HFFc6 (cell line): ENCODE results near the gene MAD1L1. TPM values are rescaled to one million over a fixed set of nuclear protein-coding genes. Genes with fewer than 3 reads are reported as not detected.

Source experiments
- DNase-seq: peaks from one replicate; pipeline ENCODE4 v3.0.0-alpha.2; 2018
- H3K27ac Mint-ChIP-seq: 2 replicates; pipeline ENCODE4 v1.8.0; 2020; ENCODE audit warnings: mild to moderate bottlenecking, mixed read lengths
- H3K27me3 Mint-ChIP-seq: 2 replicates; pipeline ENCODE4 v1.8.0; 2021; ENCODE audit warnings: mild to moderate bottlenecking, moderate library complexity, mixed read lengths; ENCODE audit not compliant: insufficient read depth
- H3K36me3 Mint-ChIP-seq: 2 replicates; pipeline ENCODE4 v1.8.0; 2021; ENCODE audit warnings: low read depth, mixed read lengths
- H3K4me1 Mint-ChIP-seq: 2 replicates; pipeline ENCODE4 v1.8.0; 2020; ENCODE audit warnings: low read depth, mixed read lengths
- H3K4me3 Mint-ChIP-seq: 2 replicates; pipeline ENCODE4 v1.8.0; 2020; ENCODE audit warnings: mild to moderate bottlenecking, moderate library complexity, mixed read lengths
- H3K9me3 Mint-ChIP-seq: 2 replicates; pipeline ENCODE4 v1.8.0; 2020; ENCODE audit warnings: mild to moderate bottlenecking, mixed read lengths
- total RNA-seq, 6 experiments: library from RNA; stranded (reverse); fragmentation: NEBNext Ultra II Directional; extraction: Animal tissue kit (Norgen Biotek cat#: 25700); gene quantifications; 2 replicates in 1 of 6; 3 replicates in 5 of 6; pipeline ENCODE4 v1.2.3, GENCODE V29; 2021
- TF ChIP-seq, protein P1 (sequence below): fragments of 200-600 bp; sonication (generic); IDR thresholded peaks from 2 replicates; pipeline ENCODE4 v1.5.0; 2021; ENCODE audit warnings: antibody characterized with exemption, mild to moderate bottlenecking

The MAD1L1 gene
- total RNA-seq, 6 experiments from 2014 or later, result 34.6 to 44.8 (median 40.2) TPM

- Mint-ChIP-seq H3K36me3 (no peaks in the 10 kb centered on the region), H3K27ac (no peak overlapping the region), H3K27me3 (no peaks in the 10 kb centered on the region; the same call in 1 of the 2 replicates), H3K9me3 (no peaks in the 10 kb centered on the region), H3K4me3 (no peak overlapping the region), H3K4me1 (no peaks in the 10 kb centered on the region)
- TF ChIP-seq, protein P1, sequence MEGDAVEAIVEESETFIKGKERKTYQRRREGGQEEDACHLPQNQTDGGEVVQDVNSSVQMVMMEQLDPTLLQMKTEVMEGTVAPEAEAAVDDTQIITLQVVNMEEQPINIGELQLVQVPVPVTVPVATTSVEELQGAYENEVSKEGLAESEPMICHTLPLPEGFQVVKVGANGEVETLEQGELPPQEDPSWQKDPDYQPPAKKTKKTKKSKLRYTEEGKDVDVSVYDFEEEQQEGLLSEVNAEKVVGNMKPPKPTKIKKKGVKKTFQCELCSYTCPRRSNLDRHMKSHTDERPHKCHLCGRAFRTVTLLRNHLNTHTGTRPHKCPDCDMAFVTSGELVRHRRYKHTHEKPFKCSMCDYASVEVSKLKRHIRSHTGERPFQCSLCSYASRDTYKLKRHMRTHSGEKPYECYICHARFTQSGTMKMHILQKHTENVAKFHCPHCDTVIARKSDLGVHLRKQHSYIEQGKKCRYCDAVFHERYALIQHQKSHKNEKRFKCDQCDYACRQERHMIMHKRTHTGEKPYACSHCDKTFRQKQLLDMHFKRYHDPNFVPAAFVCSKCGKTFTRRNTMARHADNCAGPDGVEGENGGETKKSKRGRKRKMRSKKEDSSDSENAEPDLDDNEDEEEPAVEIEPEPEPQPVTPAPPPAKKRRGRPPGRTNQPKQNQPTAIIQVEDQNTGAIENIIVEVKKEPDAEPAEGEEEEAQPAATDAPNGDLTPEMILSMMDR, result no peak
- DNase-seq, result no peak
These were observed 227.0 kb downstream of the MAD1L1 start for GRCh38 chr7:2005786-2006185.

DNA sequence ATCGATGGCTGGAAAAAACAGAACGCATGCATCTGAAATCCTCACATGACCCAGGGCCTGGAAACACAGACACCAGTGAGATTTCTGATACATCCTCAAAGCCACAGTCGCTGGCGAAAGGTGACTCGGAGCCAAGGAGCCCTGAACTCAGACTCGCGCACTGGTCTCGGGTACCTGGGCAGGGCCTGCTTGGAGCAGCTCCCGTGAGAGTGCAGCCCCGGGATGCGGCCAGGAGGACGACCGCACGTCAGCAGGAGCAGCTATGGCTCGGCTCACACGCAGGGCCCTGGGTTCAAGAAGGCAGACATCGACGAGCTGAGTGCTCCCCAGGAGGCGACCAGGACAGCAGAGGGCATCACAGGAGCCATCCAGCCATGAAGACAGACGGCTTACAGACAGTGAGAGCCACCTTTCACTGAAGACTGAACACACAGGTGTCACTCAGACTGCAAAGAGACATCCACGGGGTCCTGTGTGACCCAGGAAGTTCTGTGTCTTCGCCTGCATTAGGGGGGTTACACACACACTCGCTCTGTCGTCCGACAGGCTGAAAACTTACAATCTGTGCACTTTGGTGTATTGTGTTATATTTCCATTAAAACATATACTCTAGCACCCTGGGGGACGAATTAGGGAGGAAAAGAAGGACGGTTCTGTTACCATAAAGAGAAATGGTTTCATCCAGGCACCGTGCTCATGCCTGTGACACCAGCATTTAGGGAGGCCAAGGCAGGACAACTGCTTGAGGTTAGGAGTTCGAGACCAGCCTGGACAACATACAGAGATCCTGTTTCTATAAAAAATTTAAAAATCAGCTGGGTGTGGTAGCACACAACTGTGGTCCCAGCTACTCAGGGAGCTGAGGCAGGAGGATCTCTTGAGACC lies 227.7 kb downstream of the MAD1L1 start:
- H3K4me3 Mint-ChIP-seq, result no peak overlapping the region
- H3K27ac Mint-ChIP-seq, result no peak overlapping the region
- DNase-seq, result no peak
- TF ChIP-seq, protein P1, result no peak
- H3K4me1 Mint-ChIP-seq, result no peaks in the 10 kb centered on the region
- H3K9me3 Mint-ChIP-seq, result no peaks in the 10 kb centered on the region
- no peaks in the 10 kb centered on the region; the same call in 1 of the 2 replicates for H3K27me3 Mint-ChIP-seq
- H3K36me3 Mint-ChIP-seq, result no peaks in the 10 kb centered on the region

DNA sequence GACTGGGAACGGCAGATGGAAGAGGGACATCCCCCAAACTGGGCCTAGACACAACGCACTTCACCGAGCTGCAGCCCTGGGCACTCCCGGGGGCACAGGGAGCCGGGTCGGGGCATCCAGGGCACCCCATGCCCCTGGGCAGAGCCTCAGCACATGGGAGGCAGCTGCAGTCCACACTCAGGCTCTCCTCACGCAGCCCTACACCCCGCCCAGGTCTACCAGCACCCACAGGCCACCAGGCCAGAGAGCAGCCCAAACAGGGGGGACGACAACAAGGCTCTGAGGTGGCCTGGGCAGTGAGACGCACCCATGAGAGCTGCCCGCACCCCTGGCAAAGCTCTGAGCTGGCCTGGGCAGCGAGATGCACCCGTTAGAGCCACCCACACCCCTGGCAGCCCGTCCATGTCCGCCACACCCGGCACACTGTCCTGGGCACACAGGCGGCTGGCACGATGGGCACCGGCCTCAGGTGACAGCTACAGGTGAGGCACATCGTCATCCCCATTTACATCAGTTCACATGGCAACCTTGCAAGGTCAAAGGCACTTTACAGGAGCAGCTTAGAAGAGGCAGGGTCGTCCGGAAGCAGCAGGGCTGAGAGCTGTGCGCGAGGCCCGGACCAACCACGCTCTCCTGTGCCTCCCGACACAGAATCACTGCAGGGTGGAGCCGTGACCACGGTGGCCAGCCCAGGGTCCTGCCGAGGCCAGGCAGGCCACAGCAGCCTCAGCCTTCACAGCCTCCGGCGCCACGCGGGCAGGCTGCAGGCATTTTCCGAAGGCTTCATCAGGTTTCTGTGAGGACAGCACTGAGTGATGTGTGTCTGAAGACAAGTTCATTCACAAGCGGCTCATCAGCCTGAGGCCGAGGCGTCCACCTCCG lies 228.6 kb downstream of the MAD1L1 start:
- no peaks in the 10 kb centered on the region for H3K4me1 Mint-ChIP-seq
- no peak overlapping the region for H3K4me3 Mint-ChIP-seq
- no peak overlapping the region for H3K27ac Mint-ChIP-seq
- H3K27me3 Mint-ChIP-seq, result no peaks in the 10 kb centered on the region; the same call in 1 of the 2 replicates
- DNase-seq, result no peak
- H3K36me3 Mint-ChIP-seq, result no peaks in the 10 kb centered on the region
- no peaks in the 10 kb centered on the region for H3K9me3 Mint-ChIP-seq
- TF ChIP-seq, protein P1, result no peak

DNA sequence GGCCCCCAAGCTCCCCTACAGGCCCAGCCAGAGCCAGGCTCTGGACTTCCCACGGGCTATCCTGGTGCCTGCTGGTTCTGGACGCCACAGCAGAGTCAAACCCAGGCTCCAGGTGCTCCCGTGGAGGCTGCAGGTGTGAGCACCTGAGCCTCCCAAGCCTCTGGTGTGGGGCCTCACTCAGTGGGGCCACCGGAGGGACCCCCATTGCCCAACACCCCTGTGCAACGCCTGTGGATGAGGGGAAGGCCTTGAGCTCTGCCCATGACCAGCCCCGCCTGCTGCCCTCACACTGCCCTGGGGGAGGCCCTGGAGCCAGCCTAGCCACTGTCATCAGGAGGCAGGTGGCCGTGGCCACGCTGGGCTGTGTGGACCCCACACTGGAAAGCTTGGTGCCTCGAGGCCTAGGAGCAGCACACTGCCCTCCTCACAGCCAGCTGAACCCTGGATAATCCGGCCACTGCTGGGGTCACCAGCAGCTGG lies 229.3 kb downstream of the MAD1L1 start:
- H3K27me3 Mint-ChIP-seq, result no peaks in the 10 kb centered on the region; the same call in 1 of the 2 replicates
- no peaks in the 10 kb centered on the region for H3K36me3 Mint-ChIP-seq

More for the DNA sequence above, 229.3 kb downstream of the MAD1L1 start:
- Mint-ChIP-seq H3K4me1 (no peaks in the 10 kb centered on the region), H3K4me3 (no peak overlapping the region), H3K9me3 (no peaks in the 10 kb centered on the region), H3K27ac (no peak overlapping the region)
- no peak for DNase-seq
- TF ChIP-seq, protein P1, result no peak
